Epithelial cell of esophagus (primary cell): ENCODE data around the gene ATXN10.

Source experiments
- DNase-seq: peaks from one replicate; pipeline ENCODE4 v3.0.0; 2010; ENCODE audit warnings: low read depth
- H3K4me3 ChIP-seq: 2 replicates; pipeline ENCODE4 v1.5.1; 2011; ENCODE audit warnings: mild to moderate bottlenecking, low read length, control low read depth
- CTCF ChIP-seq: IDR thresholded peaks from 2 replicates; pipeline ENCODE4 v1.5.1; 2011; ENCODE audit warnings: low read depth, mild to moderate bottlenecking, low read length, control low read depth, inconsistent platforms; ENCODE audit not compliant: insufficient read depth; ENCODE audit errors: missing control alignments

Gene ATXN10

GRCh38 chr22:45702981-45703380 is 31.3 kb downstream of the ATXN10 start:
- H3K4me3 ChIP-seq, result no peak overlapping the region
- no peak for TF ChIP-seq CTCF
- DNase-seq, result no peak

GRCh38 chr22:45703758-45704157 is 32.1 kb downstream of the ATXN10 start:
- peak; percentile 73 for DNase-seq
- TF ChIP-seq CTCF, result no peak
- no peak overlapping the region for H3K4me3 ChIP-seq

- no peak for DNase-seq
- no peak overlapping the region for H3K4me3 ChIP-seq
- TF ChIP-seq CTCF, result no peak
Measured at GRCh38 chr22:45704648-45705047, 33.0 kb downstream of the ATXN10 start.

GRCh38 chr22:45707605-45708004 is 36.0 kb downstream of the ATXN10 start:
- DNase-seq, result no peak
- no peak for TF ChIP-seq CTCF
- no peak overlapping the region for H3K4me3 ChIP-seq

- TF ChIP-seq CTCF, result no peak
- no peak for DNase-seq
- no peak overlapping the region for H3K4me3 ChIP-seq
Measured at GRCh38 chr22:45708145-45708544, 36.5 kb downstream of the ATXN10 start.

- H3K4me3 ChIP-seq, result no peak overlapping the region
- peak; percentile 72 for DNase-seq
- no peak for TF ChIP-seq CTCF
Measured at GRCh38 chr22:45709060-45709739, 37.6 kb downstream of the ATXN10 start.

- TF ChIP-seq CTCF, result no peak
- DNase-seq, result peak; percentile 26
Measured at GRCh38 chr22:45709866-45710265, 38.2 kb downstream of the ATXN10 start.

More at GRCh38 chr22:45709866-45710265, 38.2 kb downstream of the ATXN10 start:
- no peak overlapping the region for H3K4me3 ChIP-seq
